Left lung (tissue), 10 donors: ENCODE data around the gene UGT2A3. TPM values are rescaled to one million over a fixed set of nuclear protein-coding genes. Genes with fewer than 3 reads are reported as not detected.
"Not testable (repeated sequence)": the region's sequence is repeated elsewhere in the genome, so short reads cannot be mapped to it uniquely, and the experiment has no call there.

Experiments
- ATAC-seq: fragments of 200-7000 bp; cut with Tn5 transposase; one replicate; pipeline ENCODE4 v1.9.1; 2020; ENCODE audit warnings: moderate library complexity
- DNase-seq, 4 donors: peaks; one replicate each; pipeline ENCODE4 v3.0.0-alpha.2; 2013 to 2020
- H3K27ac ChIP-seq, 2 donors: fragments of 200-600 bp; sonication (generic) in 1 of 2; one replicate each; pipeline versions ENCODE4 v1.5.0 to v1.8.0; 2020 to 2021
- H3K27me3 ChIP-seq, 2 donors: fragments of 200-600 bp; sonication (generic) in 1 of 2; one replicate each; pipeline versions ENCODE4 v1.5.0 to v1.8.0; 2020 to 2021
- H3K36me3 ChIP-seq, 2 donors: fragments of 200-600 bp; sonication (generic) in 1 of 2; one replicate each; pipeline versions ENCODE4 v1.5.0 to v1.8.0; 2020 to 2021
- H3K4me1 ChIP-seq, 2 donors: fragments of 200-600 bp; one replicate each; pipeline ENCODE4 v1.8.0; 2021
- H3K4me3 ChIP-seq, 2 donors: fragments of 200-600 bp; sonication (generic) in 1 of 2; one replicate each; pipeline versions ENCODE4 v1.5.0 to v1.8.0; 2020 to 2021; ENCODE audit warnings: mild to moderate bottlenecking in 1 of 2
- H3K9me3 ChIP-seq, 2 donors: fragments of 200-600 bp; sonication (generic) in 1 of 2; one replicate each; pipeline versions ENCODE4 v1.5.0 to v1.8.0; 2020 to 2021
- intact Hi-C, 2 donors: fragments of 100-400 bp; cut with DNase I; formaldehyde crosslinking; loops; one replicate each; pipeline versions ENCODE4 v1.11.2 to v1.14.2; 2022
- polyA plus RNA-seq, 6 donors: library from polyadenylated mRNA; unstranded; fragments of 120-200 nt; gene quantifications; one replicate each; pipeline ENCODE4 v1.2.1, GENCODE V29; 2013; ENCODE audit not compliant: insufficient read length in 6 of 6
- total RNA-seq, 2 donors: library from RNA; stranded (reverse); fragmentation: NEBNext Ultra II Directional; extraction: Animal tissue kit (Norgen Biotek cat#: 25700); gene quantifications; one replicate each; pipeline ENCODE4 v1.2.1, GENCODE V29; 2021
- TF ChIP-seq, protein P1 (sequence below), 2 donors: fragments of 200-600 bp; sonication (generic) in 1 of 2; IDR thresholded peaks; one replicate each; pipeline versions ENCODE4 v1.5.0 to v1.8.0; 2021; ENCODE audit warnings: antibody characterized with exemption in 2 of 2
- donor health status: DM: no; HTN: yes; CAD: no.
- donor health status: DM: no; HTN: no; CAD: no.

Gene UGT2A3
- total and polyA plus RNA-seq, 8 donors = 1.5 to 23.3 (median 5.2) TPM; not detected in 2

DNA sequence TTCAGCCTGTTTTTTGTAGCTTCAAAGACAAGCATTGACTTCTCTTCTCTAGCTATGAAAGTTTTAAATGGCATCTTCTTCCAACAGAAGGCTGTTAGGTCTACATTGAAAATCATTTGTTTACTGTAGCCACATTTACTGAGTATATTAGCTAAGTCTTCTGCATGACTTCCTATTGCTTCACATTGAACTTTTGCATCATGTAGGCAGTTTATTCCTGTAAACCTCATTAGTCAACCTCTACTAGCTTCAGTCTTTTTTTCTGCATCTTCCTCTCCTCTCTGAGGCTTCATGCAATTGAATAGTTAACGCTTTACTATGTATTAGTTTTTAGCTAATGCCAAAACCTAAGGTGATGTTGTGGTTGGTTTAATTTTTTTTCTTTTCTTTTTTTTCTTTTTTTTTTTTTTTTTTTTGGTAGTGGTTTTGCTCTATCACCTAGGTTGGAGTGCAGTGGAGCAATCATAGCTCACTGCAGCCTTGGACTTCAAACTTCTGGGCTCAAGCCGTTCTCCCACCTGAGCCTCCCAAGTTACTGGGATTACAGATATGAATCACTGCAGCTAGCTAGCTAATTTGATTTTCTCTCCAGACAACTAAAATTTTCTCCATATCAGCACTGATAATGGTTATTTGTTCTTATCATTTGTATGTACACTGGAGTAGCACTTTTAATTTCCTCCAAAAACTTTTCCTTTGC is 3.4 kb downstream of the UGT2A3 start:
- DNase-seq = no peak
- H3K27me3 ChIP-seq = no peaks in the 10 kb centered on the region
- ATAC-seq = no peak
- TF ChIP-seq, protein P1, sequence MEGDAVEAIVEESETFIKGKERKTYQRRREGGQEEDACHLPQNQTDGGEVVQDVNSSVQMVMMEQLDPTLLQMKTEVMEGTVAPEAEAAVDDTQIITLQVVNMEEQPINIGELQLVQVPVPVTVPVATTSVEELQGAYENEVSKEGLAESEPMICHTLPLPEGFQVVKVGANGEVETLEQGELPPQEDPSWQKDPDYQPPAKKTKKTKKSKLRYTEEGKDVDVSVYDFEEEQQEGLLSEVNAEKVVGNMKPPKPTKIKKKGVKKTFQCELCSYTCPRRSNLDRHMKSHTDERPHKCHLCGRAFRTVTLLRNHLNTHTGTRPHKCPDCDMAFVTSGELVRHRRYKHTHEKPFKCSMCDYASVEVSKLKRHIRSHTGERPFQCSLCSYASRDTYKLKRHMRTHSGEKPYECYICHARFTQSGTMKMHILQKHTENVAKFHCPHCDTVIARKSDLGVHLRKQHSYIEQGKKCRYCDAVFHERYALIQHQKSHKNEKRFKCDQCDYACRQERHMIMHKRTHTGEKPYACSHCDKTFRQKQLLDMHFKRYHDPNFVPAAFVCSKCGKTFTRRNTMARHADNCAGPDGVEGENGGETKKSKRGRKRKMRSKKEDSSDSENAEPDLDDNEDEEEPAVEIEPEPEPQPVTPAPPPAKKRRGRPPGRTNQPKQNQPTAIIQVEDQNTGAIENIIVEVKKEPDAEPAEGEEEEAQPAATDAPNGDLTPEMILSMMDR (IDR thresholded peaks at IDR 0.05) = no peak
- no peak overlapping the region for H3K27ac ChIP-seq
- no peaks in the 10 kb centered on the region for H3K36me3 ChIP-seq
- no peaks in the 10 kb centered on the region for H3K4me1 ChIP-seq
- no peak overlapping the region for H3K4me3 ChIP-seq
- no peaks in the 10 kb centered on the region for H3K9me3 ChIP-seq
- intact Hi-C loops = no loop called here

DNA sequence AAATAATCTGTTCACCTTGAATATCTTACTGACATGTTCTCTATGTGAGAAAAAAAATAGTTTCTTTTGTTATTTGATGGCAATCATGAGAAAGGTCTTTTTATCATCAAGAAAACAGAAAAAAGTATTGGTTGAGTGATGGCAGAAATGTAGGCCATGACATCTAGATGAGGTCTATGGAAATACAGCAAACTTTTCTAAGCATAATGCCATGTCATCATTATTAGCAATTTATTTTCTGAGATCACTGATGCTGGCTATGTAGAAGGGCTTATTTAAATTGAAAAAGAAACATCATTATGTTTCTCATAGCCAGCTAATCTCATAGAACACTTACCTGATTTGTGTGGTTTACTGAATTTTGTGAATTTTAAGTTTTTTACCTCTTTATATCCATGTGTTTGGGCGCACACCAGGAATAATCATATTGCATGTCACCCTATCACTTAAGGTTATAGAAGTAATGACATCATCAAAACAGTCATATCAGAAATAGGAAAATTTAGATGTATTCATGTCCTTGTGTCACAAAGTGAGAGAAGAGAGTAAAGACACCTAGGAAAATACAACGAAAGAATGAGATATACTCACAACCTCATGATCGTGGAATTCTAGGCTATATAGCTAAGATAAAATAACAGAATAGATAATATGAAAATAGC is 22.4 kb downstream of the UGT2A3 start:
- Histone ChIP-seq H3K36me3 (no peaks in the 10 kb centered on the region), H3K27ac (no peak overlapping the region), H3K4me3 (no peak overlapping the region), H3K9me3 (peaks cover 0 to 7% of the 10 kb centered on the region in 2 donors), H3K4me1 (no peaks in the 10 kb centered on the region), H3K27me3 (no peaks in the 10 kb centered on the region)
- DNase-seq (no peak), ATAC-seq (no peak)
- intact Hi-C loops = no loop called here
- TF ChIP-seq, protein P1 (IDR thresholded peaks at IDR 0.05) = no peak

DNA sequence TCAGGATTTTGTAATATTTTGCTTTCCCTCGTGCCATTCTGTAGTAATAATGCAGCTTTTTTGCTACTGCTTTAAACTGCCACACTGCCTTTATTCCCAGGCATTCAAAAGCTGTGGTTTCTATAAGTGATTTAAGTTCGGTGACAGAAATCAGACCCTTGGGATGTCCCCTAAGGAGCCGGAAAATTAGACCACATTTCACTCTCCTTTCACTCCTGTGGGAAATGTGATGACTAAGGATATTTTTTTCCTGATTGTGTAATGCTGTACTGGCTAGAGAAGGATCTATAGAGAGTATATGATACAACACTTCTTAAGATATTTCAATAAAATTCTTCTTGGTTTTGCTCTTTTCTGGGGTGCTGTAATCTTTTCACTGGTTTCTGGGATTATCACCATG is 24.4 kb downstream of the UGT2A3 start:
- H3K27me3 ChIP-seq = no peaks in the 10 kb centered on the region
- TF ChIP-seq, protein P1 (IDR thresholded peaks at IDR 0.05) = no peak
- H3K4me3 ChIP-seq = no peak overlapping the region
- peaks cover 0 to 10% of the 10 kb centered on the region in 2 donors for H3K9me3 ChIP-seq
- no peak for ATAC-seq
- DNase-seq = no peak
- no peaks in the 10 kb centered on the region for H3K36me3 ChIP-seq
- H3K4me1 ChIP-seq = no peaks in the 10 kb centered on the region
- no peak overlapping the region for H3K27ac ChIP-seq
- intact Hi-C loops = no loop called here

DNA sequence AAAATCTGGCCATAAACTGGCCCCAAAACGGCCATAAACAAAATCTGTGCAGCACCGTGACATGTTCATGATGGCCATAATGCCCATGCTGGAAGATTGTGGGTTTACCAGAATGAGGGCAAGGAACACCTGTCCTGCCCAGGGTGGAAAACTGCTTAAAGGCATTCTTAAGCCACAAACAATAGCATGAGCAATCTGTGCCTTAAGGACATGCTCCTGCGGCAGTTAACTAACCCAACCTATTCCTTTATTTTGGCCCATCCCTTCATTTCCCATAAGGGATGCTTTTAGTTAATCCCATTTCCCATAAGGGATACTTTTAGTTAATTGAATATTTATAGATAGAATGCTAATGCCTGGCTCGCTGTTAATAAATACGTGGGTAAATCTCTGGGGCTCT is 29.4 kb downstream of the UGT2A3 start:
- DNase-seq, intact Hi-C loops, ATAC-seq, H3K36me3 ChIP-seq, H3K4me3 ChIP-seq, H3K27ac ChIP-seq, H3K9me3 ChIP-seq, H3K4me1 ChIP-seq, H3K27me3 ChIP-seq: not testable (repeated sequence)

DNA sequence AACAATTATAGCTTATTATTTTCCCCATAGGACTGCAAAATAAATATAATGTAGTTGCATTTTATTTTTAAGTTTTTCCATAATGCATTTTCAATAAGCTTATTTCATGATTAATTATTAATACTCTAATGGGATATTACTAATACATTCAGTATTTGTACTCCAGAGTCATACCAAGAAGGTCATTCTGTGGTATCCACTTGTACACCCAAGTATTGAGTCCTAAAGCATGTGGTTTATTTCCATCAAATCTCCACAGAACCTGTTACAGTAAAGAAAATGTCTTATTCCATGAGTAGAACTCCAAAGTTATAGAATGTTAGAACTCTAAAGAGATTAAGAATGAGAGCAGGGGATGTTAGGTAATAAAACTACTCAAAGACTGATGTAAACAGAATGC is 30.6 kb downstream of the UGT2A3 start:
- Histone ChIP-seq H3K27me3 (no peaks in the 10 kb centered on the region), H3K4me1 (no peaks in the 10 kb centered on the region), H3K9me3 (peaks cover 0 to 7% of the 10 kb centered on the region in 2 donors), H3K27ac (no peak overlapping the region), H3K4me3 (no peak overlapping the region), H3K36me3 (no peaks in the 10 kb centered on the region)
- intact Hi-C loops = no loop called here
- DNase-seq (no peak), ATAC-seq (no peak)
- TF ChIP-seq, protein P1 (IDR thresholded peaks at IDR 0.05) = no peak
